Activated CD8-positive, alpha-beta memory T cell treated with anti-CD3 and anti-CD28 coated beads, Interleukin-2, amount 50 U/mL, for 24 hours (primary cell): ENCODE data around the gene MAP3K15.
"Not testable (repeated sequence)": the region's sequence is repeated elsewhere in the genome, so short reads cannot be mapped to it uniquely, and the experiment has no call there.

Experiments
- DNase-seq: peaks from one replicate; pipeline ENCODE4 v3.0.0-alpha.2; 2020; ENCODE audit errors: extremely low read depth

The MAP3K15 gene

DNA sequence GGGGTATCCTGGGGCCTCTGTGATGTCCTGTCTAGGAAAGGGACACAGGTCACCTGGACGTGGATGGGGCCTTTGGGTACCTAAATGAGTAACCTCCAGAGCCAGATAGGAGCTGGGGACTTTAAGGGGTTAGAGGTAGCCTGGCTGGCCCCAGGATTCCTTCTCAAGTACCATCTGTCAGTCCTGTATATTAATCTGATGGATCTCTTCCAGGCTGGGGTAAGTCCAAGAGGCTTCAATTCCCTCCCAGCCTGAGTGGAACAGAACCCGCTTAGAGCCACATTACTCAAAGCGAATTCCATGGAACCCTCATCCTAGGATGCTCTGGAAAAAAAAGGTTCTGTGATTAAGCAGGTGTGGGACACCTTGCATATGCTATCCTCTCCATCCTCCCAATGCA, 24.8 kb upstream of the MAP3K15 start:
- DNase-seq = no peak

GRCh38 chrX:19539665-19540064, 24.4 kb upstream of the MAP3K15 start:
- no peak for DNase-seq

DNA sequence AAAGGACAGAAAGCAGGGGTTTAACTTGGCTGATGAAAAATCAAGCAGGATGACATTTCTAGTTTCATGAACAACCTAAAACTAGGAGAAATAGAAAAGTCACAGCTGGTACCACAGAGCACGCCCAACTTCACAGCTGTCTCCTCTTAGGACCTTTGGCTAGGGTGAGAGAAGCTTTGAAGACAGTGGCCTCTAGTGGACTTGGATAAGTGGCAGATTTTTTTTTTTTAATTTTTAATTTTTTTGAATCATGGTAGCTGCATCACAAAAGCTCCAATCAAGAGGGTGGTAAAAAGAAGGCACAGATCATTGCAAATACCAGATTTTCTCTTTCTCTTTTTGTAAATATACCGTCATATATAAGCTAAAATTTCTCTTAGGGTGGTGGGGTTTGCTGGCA, 20.2 kb upstream of the MAP3K15 start:
- DNase-seq = no peak

GRCh38 chrX:19532709-19533108, 17.4 kb upstream of the MAP3K15 start:
- no peak for DNase-seq

DNA sequence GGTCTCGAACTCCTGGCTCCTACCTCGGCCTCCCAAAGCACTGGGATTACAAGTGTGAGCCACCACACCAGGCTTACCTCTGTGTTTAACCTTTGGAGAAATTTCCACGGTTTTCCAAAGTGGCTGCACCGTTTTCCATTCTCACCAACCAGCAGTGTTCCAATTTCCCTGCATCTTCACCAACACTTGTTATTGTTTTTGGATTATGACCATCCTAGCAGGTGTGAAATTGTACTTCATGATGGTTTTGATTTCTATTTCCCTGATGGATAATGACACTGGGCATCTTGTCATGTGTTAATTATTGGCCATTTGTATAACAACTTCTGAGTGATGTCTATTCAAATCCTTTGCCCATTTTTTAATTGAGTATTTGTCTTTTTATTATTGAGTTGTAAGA, 2.7 kb upstream of the MAP3K15 start:
- no peak for DNase-seq

GRCh38 chrX:19515615-19516105, 352 bp upstream of the MAP3K15 start:
- no peak for DNase-seq

GRCh38 chrX:19513383-19513782, 1.9 kb downstream of the MAP3K15 start:
- DNase-seq = no peak

GRCh38 chrX:19512961-19513360, 2.3 kb downstream of the MAP3K15 start:
- DNase-seq = no peak

DNA sequence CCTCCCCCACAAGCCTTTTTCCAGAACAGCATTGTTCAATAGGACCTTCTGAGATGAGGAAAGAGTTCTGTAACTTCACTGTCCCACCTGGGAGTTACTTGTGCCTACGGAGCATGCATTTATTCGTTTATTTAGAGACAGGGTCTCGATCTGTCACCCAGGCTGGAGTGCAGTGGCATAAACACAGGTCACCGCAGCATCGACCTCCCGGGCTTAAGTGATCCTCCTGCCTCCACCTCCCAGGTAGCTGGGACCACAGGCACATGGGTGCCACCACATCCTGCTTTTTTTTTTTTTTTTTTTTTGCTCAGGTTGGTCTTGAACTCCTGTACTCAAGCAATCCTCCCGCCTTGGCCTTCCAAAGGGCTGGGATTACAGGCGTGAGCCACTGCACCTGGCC, 2.9 kb downstream of the MAP3K15 start:
- no peak for DNase-seq

GRCh38 chrX:19511796-19512195, 3.5 kb downstream of the MAP3K15 start:
- DNase-seq = not testable (repeated sequence)

- DNase-seq = no peak
Measured at GRCh38 chrX:19496711-19497110, 18.6 kb downstream of the MAP3K15 start.

DNA sequence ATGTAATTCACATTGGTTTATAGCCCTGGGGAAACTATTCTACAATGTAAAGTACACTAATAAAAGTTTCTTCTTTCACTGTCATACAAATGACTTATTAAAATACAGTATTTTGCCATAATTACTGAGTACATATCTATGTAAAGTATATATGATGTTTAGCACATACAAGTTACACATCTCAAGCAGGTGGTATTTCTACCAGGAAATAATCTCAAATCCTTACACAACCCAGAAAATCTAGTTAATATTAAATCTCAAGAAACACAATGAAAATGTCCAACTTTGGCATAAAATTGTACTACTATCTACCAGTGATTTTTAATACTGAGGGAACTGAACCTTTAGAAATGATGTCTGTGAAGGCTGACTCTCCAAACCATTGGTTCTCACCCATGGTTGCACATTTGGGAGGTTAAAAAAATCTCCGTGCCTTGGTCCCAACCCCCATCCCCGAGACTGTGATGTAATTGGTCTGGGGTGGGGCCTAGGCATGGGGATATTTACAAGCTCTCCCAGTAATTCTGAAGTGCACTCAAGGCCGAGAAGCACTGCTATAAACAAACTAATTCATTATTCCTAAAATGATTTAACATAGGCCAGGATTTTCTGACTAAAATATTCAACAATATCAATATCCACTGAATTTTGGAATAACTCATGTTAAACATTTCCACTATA, 27.6 kb downstream of the MAP3K15 start:
- DNase-seq = no peak

- no peak for DNase-seq
Measured at GRCh38 chrX:19479458-19479857, 35.9 kb downstream of the MAP3K15 start.

DNA sequence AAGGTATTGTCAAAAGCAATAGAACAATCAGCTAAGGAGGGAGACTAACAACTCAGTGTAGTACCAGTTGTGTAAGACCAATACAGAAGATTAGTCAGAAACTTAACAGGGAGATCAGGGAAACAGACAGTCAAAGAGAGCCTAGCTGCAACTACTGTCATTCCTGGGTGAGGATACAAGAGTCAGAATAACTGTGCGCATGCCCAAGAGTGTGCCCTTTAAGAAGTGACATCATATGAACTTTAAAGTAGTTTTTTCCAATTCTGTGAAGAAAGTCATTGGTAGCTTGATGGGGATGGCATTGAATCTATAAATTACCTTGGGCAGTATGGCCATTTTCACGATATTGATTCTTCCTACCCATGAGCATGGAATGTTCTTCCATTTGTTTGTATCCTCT, 46.9 kb downstream of the MAP3K15 start:
- not testable (repeated sequence) for DNase-seq

GRCh38 chrX:19462879-19463278, 52.4 kb downstream of the MAP3K15 start:
- DNase-seq = no peak

GRCh38 chrX:19462231-19462630, 53.1 kb downstream of the MAP3K15 start:
- no peak for DNase-seq

GRCh38 chrX:19457662-19458061, 57.6 kb downstream of the MAP3K15 start:
- no peak for DNase-seq

DNA sequence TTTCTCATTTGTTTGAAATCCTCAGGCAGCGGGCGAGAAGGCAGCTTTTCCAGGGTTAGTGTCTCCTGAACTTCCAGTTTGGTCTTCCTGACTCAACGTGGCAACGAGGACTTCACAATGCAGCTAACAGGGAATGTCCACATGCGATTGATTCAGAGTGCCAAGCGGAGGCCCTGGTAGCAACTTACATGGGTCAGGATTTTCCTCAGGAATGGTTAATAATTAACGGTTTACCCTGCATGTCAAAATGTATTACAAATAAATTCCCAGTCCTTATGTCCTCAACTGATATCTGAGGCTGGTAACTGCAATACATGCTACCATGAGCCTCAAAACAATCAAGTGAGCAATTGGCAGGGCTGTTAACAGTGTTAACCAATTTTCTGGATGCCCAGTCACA, 67.2 kb downstream of the MAP3K15 start:
- no peak for DNase-seq

DNA sequence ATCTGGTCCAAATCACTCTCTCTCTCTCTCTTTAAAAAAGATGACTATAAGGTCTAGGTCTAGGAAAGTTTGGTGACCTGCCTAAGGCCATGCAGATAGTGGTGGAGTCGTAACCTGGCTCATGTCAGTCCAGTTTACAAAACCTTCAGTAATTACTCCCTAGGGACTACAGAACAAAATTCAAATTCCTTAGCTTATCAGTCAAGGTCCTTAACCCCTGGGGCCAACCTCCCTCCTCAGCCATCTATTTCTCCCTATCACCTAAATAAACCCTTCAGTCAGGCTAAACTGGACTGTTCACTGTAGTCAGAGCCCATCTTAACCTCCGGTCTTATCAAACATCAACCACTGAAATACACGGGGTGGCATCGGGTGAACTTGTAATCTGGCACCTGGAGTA, 68.9 kb downstream of the MAP3K15 start:
- no peak for DNase-seq

DNA sequence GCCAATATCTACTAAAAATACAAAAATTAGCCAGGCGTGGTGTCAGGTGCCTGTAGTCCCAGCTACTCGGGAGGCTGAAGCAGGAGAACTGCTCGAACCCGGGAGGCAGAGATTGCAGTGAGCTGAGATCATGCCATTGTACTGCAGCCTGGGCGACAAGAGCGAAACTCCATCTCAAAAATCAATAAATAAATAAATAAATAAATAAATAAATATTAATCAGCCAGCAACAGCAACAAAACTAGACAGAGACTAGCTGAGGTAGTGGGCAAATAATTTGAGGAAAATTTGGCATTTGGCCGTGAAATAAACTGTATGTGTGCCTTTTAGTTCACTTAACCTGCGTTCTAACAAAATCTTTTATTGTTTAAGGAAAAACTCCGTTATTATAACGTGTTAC, 69.5 kb downstream of the MAP3K15 start:
- DNase-seq = not testable (repeated sequence)

- no peak for DNase-seq
Measured at GRCh38 chrX:19443869-19444526, 71.3 kb downstream of the MAP3K15 start.

DNA sequence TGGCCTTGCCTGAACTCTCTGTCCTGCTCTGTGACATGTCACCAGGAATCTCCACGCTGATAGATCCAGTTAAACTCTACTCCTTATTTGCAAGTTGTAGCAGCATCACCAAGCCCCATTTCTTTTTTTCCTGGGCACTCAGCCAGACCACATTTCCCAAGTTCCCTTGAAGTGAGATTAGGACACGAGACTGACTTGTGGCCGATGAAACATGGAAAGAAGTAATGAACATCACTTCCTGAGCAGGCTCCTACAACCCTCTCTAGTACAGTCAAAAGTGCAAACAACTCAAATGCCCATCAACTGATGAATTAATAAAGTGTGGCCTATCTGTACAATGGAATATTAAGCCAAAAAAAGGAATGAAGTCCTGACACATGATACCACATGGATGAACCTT, 74.6 kb downstream of the MAP3K15 start:
- DNase-seq = no peak

- not testable (repeated sequence) for DNase-seq
Measured at GRCh38 chrX:19422661-19423060, 92.6 kb downstream of the MAP3K15 start.

- no peak for DNase-seq
Measured at GRCh38 chrX:19410259-19410658, 105.0 kb downstream of the MAP3K15 start.
